AG09309 (cell line): ENCODE results near the gene CLASP1.

ENCODE experiments used
- DNase-seq: peaks from one replicate; pipeline ENCODE4 v3.0.0-alpha.2; 2010; ENCODE audit warnings: low read depth
- H3K4me3 ChIP-seq: 2 replicates; pipeline ENCODE4 v1.5.1; 2011; ENCODE audit warnings: mild to moderate bottlenecking, low read depth, low read length, moderate library complexity; ENCODE audit not compliant: control insufficient read depth
- TF ChIP-seq, protein P1 (sequence below): IDR thresholded peaks from 2 replicates; pipeline ENCODE4 v1.5.1; 2011; ENCODE audit warnings: mild to moderate bottlenecking, low read depth, low read length, inconsistent platforms; ENCODE audit not compliant: insufficient read depth, control insufficient read depth; ENCODE audit errors: missing control alignments

The CLASP1 gene

DNA sequence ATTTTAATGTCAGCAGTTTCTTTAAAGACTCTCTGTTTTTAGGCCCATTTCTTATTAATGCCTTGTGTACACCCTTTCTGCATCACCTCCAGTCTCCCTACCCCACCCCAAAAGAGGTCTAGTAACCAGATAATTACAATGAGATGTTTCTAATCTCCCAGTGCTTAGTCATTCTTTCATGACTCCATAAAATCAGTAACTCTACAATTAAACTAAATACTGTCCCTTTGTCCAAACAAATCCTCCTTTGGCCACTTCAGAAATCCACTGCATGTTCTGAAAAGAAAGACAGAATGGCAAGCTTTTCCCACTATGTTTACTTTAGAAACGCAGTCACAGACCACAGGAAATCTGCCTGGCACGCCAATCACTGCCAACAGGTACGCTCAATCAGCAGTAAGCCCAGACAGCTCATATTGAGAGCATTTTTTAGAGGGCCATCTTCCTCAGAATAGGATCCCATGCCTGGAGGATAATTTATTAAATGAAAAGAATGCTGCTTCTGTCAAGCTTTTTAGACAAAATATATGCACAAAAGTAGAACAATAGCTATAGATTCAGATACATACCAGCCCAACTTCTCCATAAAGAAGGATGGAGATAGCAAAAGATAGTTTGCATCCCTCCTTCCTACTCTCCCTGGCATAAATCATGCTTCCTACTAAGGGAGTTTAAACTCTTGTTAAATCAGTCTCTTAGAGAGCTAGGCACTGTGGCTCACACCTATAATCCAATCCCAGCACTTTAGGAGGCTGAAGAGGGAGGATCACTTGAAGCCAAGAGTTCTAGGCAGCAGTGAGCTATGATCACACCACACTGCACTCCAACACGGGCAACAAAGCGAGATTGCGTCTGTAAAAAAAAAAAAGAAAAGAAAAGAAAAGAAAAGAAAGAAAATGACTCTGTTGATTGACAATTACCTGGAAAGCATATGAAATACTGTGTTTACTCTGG is 14.6 kb downstream of the CLASP1 start:
- no peak overlapping the region for H3K4me3 ChIP-seq
- TF ChIP-seq, protein P1, sequence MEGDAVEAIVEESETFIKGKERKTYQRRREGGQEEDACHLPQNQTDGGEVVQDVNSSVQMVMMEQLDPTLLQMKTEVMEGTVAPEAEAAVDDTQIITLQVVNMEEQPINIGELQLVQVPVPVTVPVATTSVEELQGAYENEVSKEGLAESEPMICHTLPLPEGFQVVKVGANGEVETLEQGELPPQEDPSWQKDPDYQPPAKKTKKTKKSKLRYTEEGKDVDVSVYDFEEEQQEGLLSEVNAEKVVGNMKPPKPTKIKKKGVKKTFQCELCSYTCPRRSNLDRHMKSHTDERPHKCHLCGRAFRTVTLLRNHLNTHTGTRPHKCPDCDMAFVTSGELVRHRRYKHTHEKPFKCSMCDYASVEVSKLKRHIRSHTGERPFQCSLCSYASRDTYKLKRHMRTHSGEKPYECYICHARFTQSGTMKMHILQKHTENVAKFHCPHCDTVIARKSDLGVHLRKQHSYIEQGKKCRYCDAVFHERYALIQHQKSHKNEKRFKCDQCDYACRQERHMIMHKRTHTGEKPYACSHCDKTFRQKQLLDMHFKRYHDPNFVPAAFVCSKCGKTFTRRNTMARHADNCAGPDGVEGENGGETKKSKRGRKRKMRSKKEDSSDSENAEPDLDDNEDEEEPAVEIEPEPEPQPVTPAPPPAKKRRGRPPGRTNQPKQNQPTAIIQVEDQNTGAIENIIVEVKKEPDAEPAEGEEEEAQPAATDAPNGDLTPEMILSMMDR, result no peak
- no peak for DNase-seq

DNA sequence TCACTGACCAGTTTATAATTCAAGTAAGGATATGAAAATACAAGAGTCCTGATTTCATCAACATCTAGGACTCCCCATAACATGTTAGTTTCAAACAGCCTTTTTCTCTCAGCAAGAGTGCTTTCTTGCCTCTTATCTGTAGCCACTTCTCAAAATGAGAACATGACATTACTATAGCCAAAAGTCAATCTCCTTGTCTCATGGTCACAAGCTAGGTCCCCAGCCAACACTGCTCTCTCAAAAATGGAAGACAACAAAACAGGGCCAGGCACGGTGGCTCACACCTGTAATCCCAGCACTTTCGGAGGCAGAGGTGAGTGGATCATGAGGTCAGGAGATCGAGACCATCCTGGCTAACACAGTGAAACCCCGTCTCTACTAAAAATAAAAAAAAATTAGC is 15.8 kb downstream of the CLASP1 start:
- TF ChIP-seq, protein P1, result no peak
- no peak for DNase-seq
- H3K4me3 ChIP-seq, result no peak overlapping the region

DNA sequence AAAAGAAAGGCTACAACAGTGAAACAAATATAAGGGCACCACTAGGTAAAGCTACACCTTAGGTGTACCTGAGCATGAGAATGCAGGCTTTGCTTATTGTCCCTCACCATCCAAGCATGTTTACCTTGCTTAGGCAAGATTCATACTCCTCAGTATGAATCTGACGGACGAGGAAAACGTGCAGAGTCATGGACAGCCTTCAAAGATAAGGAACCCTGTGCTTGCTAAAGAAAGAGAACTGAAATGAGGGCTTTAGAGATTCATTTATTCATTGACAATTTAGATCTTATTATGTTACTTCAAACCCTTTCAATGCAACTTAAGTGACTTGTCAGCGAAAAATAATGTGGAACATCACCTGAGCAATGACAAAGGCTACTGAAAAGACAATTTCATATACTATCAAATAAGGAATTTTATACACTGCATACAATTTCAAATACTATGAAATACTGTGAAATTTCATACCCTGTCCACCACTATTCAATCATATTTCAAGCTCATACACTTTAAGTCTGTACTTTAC is 21.7 kb downstream of the CLASP1 start:
- no peak overlapping the region for H3K4me3 ChIP-seq
- DNase-seq, result no peak
- TF ChIP-seq, protein P1, result no peak

DNA sequence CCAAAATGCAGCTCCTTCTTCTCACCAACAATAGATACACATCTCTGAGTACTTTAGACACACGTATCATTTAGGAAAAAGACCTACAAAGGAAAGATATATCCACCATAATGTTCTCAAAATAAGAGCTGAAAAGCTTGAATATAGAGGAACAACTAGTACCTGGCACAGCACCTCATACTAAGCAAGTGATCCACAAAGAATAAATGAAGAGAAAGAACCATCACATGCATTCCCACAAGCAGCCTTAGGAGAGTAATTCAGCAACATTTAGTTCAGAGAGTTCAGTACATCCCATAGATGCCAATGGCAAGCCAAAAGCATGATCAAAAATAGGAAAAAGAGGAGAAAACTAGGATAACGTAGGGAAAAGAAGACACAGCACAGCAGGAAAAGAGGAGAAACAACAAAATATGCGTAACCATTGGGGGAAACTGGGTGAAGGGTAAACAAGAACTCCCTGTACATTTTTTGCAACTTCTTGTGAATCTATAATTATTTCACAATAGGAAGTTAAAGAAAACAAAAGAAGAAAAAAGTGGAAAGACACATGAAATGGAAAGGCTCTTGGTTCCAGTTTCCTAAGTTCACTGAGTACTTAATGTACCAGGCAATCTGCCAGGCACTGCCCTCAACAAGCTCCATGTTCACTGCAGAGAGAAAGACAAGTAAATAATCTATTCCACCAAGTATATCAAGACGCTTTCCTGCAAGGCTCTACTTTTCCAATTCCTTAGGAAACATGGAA is 22.3 kb downstream of the CLASP1 start:
- TF ChIP-seq, protein P1, result no peak
- DNase-seq, result no peak
- no peak overlapping the region for H3K4me3 ChIP-seq

DNA sequence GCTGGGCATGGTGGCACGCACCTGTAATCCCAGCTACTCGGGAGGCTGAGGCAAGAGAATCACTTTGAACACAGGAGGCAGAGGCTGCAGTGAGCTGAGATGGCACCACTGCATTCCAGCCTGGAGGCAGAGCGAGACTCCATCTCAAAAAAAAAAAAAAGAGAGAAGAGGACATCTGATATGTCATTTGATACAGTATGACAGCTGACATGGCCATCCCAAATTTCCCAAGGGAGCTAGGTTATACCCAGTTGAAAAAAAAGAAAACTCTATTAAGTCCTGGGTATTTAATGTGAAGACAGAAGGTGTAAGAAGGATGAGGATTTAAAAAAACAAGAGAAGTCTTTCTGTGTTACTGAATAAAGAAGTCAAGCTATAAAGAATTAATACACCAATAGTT is 23.3 kb downstream of the CLASP1 start:
- no peak overlapping the region for H3K4me3 ChIP-seq
- TF ChIP-seq, protein P1, result no peak
- DNase-seq, result no peak

DNA sequence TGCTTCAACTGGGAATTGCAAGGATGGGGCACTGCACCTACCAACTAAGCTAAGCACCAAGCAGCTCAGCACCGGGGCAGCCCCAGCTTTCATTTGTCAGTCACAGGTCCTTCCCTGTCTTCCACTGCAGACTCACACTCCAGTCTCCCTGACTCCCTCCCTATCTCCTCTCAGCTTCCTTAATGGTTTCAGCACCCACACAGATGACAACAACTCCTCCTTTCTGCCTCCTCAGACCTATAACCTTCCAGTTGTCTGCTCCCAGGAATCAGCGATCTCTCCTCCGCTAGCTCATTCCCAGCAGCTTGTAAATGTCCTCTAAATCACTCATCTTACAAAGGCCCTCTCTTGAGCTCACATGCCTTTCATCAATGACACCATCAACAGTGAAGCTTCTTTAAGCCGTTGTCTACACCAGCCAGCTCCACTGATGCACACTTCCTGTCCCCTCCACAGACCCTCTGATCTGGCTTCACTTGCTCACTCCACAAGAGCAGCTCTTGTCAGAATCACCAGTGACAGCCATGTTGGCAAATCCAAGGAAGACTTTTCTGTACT is 32.1 kb downstream of the CLASP1 start:
- H3K4me3 ChIP-seq, result no peak overlapping the region
- DNase-seq, result no peak
- TF ChIP-seq, protein P1, result no peak
